GM12891 (cell line): Measurements from ENCODE around the gene SCD5.

Experiments
- PAX5 ChIP-seq: IDR thresholded peaks from 2 replicates; pipeline ENCODE4 v1.6.1; 2011; ENCODE audit warnings: low read length, moderate library complexity, mild to moderate bottlenecking; ENCODE audit not compliant: insufficient read depth, severe bottlenecking
- POLR2A ChIP-seq: IDR thresholded peaks from 2 replicates; pipeline ENCODE4 v1.6.1; 2011; ENCODE audit warnings: low read depth, low read length, control low read depth
- POLR2AphosphoS5 ChIP-seq: IDR thresholded peaks from 2 replicates; pipeline ENCODE4 v1.6.1; 2011; ENCODE audit warnings: low read depth, low read length, control low read depth
- SPI1 ChIP-seq: IDR thresholded peaks from 2 replicates; pipeline ENCODE4 v1.6.1; 2011; ENCODE audit warnings: low read depth, low read length, control low read depth
- TAF1 ChIP-seq: IDR thresholded peaks from 2 replicates; pipeline ENCODE4 v1.6.1; 2011; ENCODE audit warnings: low read depth, low read length, control low read depth

DNA sequence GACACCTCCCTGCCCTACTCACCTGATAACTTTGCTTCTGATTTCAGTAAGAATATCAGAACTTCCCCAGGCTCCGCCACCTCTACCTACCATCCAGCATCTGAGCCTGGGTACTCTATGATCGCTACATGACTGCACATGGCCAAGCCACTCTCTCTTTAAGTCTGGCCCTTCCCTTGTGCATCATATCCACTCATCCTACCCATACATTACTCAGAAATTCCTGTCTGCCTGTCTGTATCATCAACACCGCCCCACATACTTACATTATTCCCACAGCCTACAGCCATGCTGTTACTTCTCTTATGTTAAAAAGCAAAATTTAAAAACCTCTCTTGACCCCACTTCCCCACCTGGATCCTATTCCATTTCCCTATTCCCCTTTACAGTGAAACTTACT, 84.7 kb downstream of the SCD5 start:
- TF ChIP-seq SPI1 (no peak), POLR2AphosphoS5 (no peak), POLR2A (no peak), TAF1 (no peak), PAX5 (no peak)
